HepG2 (cell line): ENCODE measurements around the gene MXRA8. TPM values are rescaled to one million over a fixed set of nuclear protein-coding genes. Genes with fewer than 3 reads are reported as not detected.

Experiments
- FOXC1 ChIP-seq: sonication (generic); formaldehyde crosslinking; IDR thresholded peaks from 2 replicates; pipeline ENCODE4 v1.8.0; 2022; ENCODE audit warnings: mild to moderate bottlenecking, missing genetic modification reagents, borderline replicate concordance
- FOXK2 ChIP-seq: fragments of 450-650 bp; IDR thresholded peaks from 2 replicates; pipeline ENCODE4 v1.6.1; 2016
- FOXP1 ChIP-seq, 2 experiments: fragments of 450-650 bp in 1 of 2; IDR thresholded peaks; 2 replicates each; pipeline ENCODE4 v1.6.1; 2017 to 2018; ENCODE audit warnings: antibody characterized with exemption in 1 of 2
- HMGA1 ChIP-seq: sonication (generic); formaldehyde crosslinking; conservative IDR thresholded peaks from 2 replicates; pipeline ENCODE4 v1.4.0; 2020; ENCODE audit warnings: missing genetic modification reagents
- KAT2B ChIP-seq: fragments of 150-350 bp; IDR thresholded peaks from 2 replicates; pipeline ENCODE4 v1.6.1; 2014; ENCODE audit warnings: low read depth, low read length, borderline replicate concordance
- KDM5B ChIP-seq: sonication (generic); formaldehyde crosslinking; IDR thresholded peaks from 2 replicates; pipeline ENCODE4 v1.4.0; 2020; ENCODE audit warnings: missing genetic modification reagents, mild to moderate bottlenecking, borderline replicate concordance
- NFKB2 ChIP-seq: sonication (generic); formaldehyde crosslinking; IDR thresholded peaks from 2 replicates; pipeline ENCODE4 v1.4.0; 2020; ENCODE audit warnings: missing genetic modification reagents, borderline replicate concordance
- NR2F2 ChIP-seq: IDR thresholded peaks from 2 replicates; pipeline ENCODE4 v1.6.1; 2012; ENCODE audit warnings: low read depth, inconsistent platforms, borderline replicate concordance
- SRSF9 ChIP-seq: fragments of 200-400 bp; formaldehyde crosslinking; IDR thresholded peaks from 2 replicates; pipeline ENCODE4 v1.6.1; 2018; ENCODE audit warnings: borderline replicate concordance, mild to moderate bottlenecking, low read depth, low read length; ENCODE audit not compliant: insufficient read depth, poor library complexity, severe bottlenecking
- STAT6 ChIP-seq: sonication (generic); formaldehyde crosslinking; IDR thresholded peaks from 2 replicates; pipeline ENCODE4 v1.4.0; 2020; ENCODE audit warnings: missing genetic modification reagents, mild to moderate bottlenecking, borderline replicate concordance
- ZNF407 ChIP-seq: sonication (generic); formaldehyde crosslinking; IDR thresholded peaks from one replicate; pipeline ENCODE4 v1.5.1; 2020; ENCODE audit warnings: mild to moderate bottlenecking, missing genetic modification reagents; ENCODE audit errors: not compliant biosample characterization
- ZNF644 ChIP-seq: IDR thresholded peaks from 2 replicates; pipeline ENCODE4 v1.6.1; 2016; ENCODE audit warnings: low read depth
- ZNF678 ChIP-seq: sonication (generic); formaldehyde crosslinking; IDR thresholded peaks from 2 replicates; pipeline ENCODE4 v1.4.0; 2020; ENCODE audit warnings: mild to moderate bottlenecking, missing genetic modification reagents
- ZNF7 ChIP-seq: IDR thresholded peaks from 2 replicates; pipeline ENCODE4 v1.6.1; 2016; ENCODE audit warnings: missing biosample characterization, missing genetic modification reagents
- polyA plus RNA-seq, 8 experiments: library from polyadenylated mRNA; depleted of rRNA in 3 of 8; stranded (reverse) in 7 of 8; unstranded in 1 of 8; fragments of >200 nt; fragmentation: Illumina TruSeq in 4 of 8; extraction: Trizol in 4 of 8; gene quantifications; 2 replicates each; pipeline versions ENCODE4 v1.2.1 to v1.2.3, GENCODE V29; 2011 to 2016; ENCODE audit warnings: low read depth in 4 of 8, missing spikeins in 1 of 8, mixed read lengths in 1 of 8; ENCODE audit not compliant: insufficient read depth in 1 of 8
- total RNA-seq, 5 experiments: library from RNA; depleted of rRNA; stranded (reverse); fragments of >200 nt; fragmentation: Illumina TruSeq; extraction: Trizol; gene quantifications; 2 replicates each; pipeline ENCODE4 v1.2.3, GENCODE V29; 2016; ENCODE audit warnings: low read depth in 1 of 5
- TF ChIP-seq, protein P1 (sequence below): sonication (generic); formaldehyde crosslinking; IDR thresholded peaks from 2 replicates; pipeline ENCODE4 v1.8.0; 2022; ENCODE audit warnings: missing genetic modification reagents, mild to moderate bottlenecking, borderline replicate concordance
- TF ChIP-seq, protein P2 (sequence below): sonication (generic); formaldehyde crosslinking; IDR thresholded peaks from 2 replicates; pipeline ENCODE4 v1.5.0; 2020; ENCODE audit warnings: mild to moderate bottlenecking, low read depth, missing genetic modification reagents, borderline replicate concordance

The MXRA8 gene
- total and polyA plus RNA-seq, 2 of the 13 experiments (the other 11 are each of a cell fraction or from before 2014, with no cell fraction given), result 19.8 to 44.8 TPM

DNA sequence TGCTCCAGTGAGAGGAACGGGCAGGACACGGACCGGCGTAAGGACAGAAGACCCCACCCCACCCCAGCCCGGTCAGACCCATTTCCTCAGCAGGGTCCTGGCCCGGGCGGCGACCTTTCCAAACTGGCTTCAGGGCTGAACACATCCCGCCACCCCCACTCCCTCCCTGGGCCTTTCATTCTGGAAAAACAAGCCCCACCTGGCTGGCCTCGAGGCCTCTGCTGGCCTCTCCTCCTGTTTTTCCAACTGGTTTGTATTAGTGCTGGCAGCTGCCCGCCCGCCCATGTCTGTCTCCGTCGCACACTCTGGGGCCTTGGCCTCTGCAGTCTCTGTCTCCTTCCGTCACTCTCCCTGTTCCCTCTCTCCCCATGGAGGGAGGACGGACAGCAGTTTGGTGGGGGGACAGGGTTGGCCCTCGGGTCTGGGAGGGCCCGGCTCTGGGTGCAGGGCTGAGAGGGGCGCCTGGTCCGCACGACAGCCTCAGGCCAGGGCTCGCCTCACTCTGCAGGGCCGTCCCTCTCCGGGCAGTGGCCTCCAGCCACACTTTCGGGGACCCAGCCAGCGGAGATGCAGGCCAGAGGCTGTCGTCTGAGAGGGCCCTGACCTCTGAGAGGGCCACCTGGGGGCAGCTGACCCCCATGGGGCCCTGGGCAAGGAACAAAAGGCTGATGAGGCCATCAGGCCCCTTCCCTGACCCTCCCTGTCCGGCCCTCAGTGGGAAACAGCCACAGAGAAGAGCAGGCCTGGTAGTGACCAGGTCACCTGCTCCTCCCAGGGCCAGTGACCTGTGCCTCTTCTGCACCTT lies 1.5 kb upstream of the MXRA8 start (continued):
- TF ChIP-seq FOXK2, result no peak
- TF ChIP-seq KAT2B, result no peak
- no peak for TF ChIP-seq SRSF9
- TF ChIP-seq NFKB2 (CRISPR knock-in tag), result no peak; the same call in 1 of the 2 replicates
- TF ChIP-seq KDM5B (CRISPR knock-in tag), result 0 out of 2 replicates have a peak, but pooled peaks have one; percentile 68
- no peak for TF ChIP-seq HMGA1
- no peak for TF ChIP-seq ZNF644 (CRISPR knock-in tag)
- no peak for TF ChIP-seq STAT6 (CRISPR knock-in tag)
- TF ChIP-seq FOXP1 (IDR thresholded peaks at IDR 0.05), result no peak
- TF ChIP-seq FOXP1 (CRISPR knock-in tag; IDR thresholded peaks at IDR 0.05), result peak; percentile 34
- TF ChIP-seq, protein P1, sequence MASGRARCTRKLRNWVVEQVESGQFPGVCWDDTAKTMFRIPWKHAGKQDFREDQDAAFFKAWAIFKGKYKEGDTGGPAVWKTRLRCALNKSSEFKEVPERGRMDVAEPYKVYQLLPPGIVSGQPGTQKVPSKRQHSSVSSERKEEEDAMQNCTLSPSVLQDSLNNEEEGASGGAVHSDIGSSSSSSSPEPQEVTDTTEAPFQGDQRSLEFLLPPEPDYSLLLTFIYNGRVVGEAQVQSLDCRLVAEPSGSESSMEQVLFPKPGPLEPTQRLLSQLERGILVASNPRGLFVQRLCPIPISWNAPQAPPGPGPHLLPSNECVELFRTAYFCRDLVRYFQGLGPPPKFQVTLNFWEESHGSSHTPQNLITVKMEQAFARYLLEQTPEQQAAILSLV, result no peak
- TF ChIP-seq NR2F2, result peak; percentile 98
- no peak for TF ChIP-seq FOXC1
- TF ChIP-seq ZNF407 (CRISPR knock-in tag), result peak; percentile 50
- TF ChIP-seq ZNF7 (CRISPR knock-in tag), result no peak
- TF ChIP-seq, protein P2, sequence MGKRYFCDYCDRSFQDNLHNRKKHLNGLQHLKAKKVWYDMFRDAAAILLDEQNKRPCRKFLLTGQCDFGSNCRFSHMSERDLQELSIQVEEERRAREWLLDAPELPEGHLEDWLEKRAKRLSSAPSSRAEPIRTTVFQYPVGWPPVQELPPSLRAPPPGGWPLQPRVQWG (CRISPR knock-in tag), result no peak
- peak; percentile 46; the same call in 1 of the 2 replicates for TF ChIP-seq ZNF678 (CRISPR knock-in tag)
